ENCODE measurements around the gene DEAF1.

DNA sequence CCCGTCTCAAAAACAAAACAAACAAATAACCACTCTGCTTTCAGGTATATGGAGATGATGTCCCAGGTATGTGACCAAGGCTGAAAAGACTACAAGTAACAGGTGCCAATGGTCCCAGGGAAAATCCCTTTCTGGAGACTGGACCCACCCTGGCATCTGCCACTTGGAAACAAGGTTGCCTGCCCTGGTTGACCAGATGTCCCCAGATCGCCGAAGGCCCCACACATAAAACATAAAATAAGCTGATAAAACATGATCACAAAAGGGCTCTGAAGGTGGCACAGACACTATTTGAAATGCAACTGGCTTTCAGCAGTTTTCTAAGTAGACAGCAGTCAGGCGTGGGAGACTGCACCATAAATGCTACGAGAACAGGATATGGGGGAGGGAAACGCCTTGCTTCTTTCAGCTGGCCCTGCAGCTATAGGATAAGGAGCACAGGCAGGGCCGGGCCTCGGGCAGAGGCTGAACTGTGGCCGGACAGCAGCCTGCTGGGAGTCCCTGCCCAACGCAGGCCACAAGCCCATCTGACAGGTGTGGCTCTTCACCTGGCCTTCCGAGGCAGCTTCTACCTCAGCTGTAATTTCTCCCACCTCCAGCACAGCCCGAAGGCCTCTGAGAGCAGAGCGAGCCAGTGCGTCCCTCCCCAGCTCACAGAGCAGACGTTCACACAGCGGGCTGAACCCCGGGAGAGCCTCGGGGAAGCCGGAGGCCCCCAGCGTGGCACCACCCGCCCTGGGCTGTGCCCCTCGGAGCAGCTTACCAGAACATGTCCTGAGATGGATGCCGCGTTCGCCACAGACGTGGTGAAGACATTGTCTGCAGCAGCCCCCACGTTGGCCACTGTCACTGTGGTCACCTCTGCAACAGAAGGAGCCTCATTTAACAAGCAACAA, 4.0 kb downstream of the DEAF1 start:
- TF ChIP-seq, protein P1, sequence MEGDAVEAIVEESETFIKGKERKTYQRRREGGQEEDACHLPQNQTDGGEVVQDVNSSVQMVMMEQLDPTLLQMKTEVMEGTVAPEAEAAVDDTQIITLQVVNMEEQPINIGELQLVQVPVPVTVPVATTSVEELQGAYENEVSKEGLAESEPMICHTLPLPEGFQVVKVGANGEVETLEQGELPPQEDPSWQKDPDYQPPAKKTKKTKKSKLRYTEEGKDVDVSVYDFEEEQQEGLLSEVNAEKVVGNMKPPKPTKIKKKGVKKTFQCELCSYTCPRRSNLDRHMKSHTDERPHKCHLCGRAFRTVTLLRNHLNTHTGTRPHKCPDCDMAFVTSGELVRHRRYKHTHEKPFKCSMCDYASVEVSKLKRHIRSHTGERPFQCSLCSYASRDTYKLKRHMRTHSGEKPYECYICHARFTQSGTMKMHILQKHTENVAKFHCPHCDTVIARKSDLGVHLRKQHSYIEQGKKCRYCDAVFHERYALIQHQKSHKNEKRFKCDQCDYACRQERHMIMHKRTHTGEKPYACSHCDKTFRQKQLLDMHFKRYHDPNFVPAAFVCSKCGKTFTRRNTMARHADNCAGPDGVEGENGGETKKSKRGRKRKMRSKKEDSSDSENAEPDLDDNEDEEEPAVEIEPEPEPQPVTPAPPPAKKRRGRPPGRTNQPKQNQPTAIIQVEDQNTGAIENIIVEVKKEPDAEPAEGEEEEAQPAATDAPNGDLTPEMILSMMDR (optimal IDR thresholded peaks at IDR 0.05 in 1 of 3, IDR thresholded peaks at IDR 0.05 in 1 of 3, conservative IDR thresholded peaks at IDR 0.05 in 1 of 3; ENCODE audit: extremely low read depth in 1 of 3, insufficient read depth in 2 of 3, low read length in 3 of 3): no peak
- TF ChIP-seq EZH2 (IDR thresholded peaks at IDR 0.05; ENCODE audit: low read length): no peak

Data from keratinocyte (primary cell).